GM12874 (cell line): ENCODE measurements around the gene ZEB2.

ENCODE experiments used
- TF ChIP-seq, protein P1 (sequence below): IDR thresholded peaks from 2 replicates; pipeline ENCODE4 v1.5.1; 2011; ENCODE audit warnings: low read depth, mild to moderate bottlenecking, control low read depth, low read length, moderate library complexity; ENCODE audit not compliant: insufficient read depth

The ZEB2 gene

DNA sequence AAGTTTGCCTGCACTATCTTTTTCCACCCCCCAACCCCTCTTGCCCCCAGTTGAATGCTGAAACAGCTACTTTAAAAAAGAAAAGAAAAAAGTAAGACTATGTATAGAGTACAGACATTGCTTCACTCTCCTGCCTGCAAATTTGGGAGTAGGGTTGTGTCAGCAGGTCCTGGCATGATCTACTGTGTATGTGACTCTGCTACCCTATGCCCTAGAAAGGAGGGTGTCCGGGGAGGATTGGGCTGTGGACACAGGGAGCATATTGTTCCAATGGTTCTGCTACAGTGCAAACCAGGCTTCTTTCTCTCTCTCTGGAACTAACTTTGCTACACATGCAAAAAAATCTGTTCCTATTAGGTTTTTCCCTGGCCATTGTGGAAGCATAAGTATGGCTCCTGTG lies 9.9 kb upstream of the ZEB2 start:
- TF ChIP-seq, protein P1, sequence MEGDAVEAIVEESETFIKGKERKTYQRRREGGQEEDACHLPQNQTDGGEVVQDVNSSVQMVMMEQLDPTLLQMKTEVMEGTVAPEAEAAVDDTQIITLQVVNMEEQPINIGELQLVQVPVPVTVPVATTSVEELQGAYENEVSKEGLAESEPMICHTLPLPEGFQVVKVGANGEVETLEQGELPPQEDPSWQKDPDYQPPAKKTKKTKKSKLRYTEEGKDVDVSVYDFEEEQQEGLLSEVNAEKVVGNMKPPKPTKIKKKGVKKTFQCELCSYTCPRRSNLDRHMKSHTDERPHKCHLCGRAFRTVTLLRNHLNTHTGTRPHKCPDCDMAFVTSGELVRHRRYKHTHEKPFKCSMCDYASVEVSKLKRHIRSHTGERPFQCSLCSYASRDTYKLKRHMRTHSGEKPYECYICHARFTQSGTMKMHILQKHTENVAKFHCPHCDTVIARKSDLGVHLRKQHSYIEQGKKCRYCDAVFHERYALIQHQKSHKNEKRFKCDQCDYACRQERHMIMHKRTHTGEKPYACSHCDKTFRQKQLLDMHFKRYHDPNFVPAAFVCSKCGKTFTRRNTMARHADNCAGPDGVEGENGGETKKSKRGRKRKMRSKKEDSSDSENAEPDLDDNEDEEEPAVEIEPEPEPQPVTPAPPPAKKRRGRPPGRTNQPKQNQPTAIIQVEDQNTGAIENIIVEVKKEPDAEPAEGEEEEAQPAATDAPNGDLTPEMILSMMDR: no peak

DNA sequence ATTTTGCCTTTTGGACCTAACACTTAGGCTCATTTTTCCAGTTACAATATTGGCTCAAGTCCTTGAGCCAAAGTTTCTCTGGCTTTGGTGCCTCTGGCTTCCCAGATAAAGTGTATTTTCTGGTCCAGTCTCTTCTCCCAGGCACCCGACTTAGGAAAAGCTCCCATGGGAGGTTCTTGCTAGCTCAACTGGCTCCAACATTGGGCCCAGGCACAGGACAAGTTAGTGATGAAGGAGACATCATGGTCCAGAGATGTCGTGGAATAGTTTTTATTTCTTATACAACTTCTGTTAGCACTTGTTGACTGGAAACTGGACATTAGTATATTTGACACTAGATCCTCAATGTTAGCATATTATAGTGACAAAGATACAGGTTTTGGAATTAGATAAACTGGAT lies 8.2 kb upstream of the ZEB2 start:
- TF ChIP-seq, protein P1: no peak

DNA sequence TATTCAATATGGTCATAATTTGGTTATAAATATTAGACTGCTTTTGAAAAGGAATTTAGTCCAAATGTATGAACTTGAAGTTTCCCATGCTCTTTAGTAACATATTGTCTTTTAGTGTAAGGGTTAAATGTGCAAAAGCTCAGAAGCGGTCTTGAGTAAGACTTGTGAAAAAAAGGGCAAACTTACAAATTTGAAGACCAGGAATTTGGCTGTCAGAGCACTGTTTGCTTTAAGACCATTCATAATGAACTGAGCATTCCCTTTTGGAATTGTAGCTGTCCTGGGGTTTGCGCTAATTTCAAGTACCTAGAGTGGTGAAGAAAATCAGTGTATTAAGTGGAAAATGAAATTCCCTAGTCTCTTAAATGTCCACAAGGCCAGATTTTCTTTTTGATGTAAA lies 6.9 kb upstream of the ZEB2 start:
- TF ChIP-seq, protein P1: no peak

DNA sequence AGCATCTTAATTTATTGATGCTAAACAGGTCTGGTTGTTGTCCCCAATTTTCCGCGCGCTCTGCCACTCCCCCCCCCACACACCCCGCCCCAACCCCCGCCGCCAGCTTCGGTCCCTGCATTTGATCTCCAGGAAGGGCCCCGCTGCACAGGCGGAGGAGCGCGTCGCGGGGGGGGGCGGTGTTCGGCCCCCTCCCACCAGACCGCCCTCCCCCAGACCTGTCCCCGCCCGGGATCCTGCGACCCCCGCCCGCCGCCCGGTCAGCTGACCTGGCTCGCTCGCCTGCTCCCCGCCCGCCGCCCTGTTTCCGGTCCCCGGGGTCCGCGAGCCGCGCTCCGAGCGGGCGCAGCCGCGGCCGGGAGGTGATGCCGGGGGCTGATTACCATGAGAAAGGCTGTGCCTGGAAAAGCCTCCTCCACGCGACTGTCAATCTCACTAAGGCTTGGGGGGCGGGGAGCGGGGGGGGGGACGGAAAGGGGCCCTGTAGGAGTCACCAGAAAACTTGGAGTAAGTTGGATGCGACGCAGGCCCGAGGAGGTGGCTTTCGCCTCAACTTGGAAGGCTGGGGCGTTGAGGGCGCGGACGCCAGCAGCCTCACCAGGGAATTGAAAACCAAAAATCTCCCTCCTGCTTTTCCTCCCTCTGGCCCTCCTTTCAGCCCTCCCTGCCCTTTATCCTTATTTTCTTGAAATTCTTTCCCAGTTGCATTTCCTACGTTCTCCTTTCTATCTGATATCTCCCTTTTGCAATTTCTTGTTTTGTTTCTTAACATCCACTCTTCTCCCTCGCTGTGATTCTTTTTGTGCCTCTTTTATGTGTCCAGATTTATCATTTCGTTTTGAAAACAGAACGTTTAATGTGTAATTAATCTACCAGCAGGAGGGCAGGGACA lies 4.4 kb upstream of the ZEB2 start:
- TF ChIP-seq, protein P1: no peak

DNA sequence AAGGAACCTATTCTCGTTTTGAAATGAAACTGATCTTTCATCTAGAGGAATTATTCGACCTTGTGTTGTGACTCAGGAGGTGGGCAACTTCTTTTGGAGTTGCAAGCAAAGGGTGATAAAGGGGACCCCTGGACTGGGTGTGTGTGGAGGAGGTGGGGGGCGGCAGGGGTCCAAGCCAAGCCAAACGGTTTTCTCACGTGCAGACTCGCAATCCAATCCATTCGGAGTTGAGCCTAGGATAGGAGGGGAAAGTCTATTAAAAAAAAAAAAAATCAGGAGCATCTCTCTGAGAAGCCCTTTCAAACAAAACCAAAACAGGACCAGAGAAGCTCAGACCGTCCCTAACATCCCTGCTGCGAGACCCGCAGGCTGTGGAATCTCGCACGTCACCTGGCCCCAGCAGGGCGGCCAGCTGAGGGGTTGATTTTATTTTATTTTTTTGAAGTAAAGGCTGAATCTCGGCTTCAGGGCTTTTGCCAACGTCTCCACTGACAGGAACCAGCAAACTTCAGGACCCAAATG lies 3.7 kb upstream of the ZEB2 start:
- TF ChIP-seq, protein P1: no peak

DNA sequence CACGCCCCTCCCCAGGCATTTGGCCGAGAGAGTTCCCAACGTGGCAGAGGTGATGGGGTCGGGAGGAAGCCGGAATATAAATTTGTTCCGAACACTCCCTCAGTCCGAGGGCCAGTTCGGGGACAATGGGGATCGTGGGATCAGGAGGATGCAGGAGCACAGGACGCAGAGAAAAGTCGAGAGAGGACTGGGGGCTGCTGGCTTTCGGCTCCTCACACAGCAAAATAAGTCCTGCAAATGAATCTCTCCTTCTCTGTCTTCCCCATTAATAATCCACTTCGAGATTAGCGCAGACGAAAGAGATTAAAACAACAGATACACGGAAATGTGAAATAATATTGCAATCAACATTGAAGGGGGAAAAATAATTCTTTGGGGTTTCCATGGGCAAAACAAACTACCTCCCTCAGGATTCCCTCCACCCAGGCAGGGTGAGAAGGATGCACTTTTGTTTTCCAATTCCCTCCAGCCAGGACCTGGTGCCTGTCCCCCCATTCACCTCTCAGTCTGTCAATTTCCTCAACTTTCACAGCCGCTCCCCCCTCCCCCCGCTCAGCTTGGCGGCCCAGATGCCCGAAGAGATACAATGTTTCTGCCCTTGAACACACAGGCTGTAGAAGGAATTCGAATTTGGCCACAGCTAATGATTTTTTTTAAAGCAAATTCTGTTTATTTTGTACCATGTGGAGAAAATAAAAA lies 3.1 kb upstream of the ZEB2 start:
- TF ChIP-seq, protein P1: no peak

DNA sequence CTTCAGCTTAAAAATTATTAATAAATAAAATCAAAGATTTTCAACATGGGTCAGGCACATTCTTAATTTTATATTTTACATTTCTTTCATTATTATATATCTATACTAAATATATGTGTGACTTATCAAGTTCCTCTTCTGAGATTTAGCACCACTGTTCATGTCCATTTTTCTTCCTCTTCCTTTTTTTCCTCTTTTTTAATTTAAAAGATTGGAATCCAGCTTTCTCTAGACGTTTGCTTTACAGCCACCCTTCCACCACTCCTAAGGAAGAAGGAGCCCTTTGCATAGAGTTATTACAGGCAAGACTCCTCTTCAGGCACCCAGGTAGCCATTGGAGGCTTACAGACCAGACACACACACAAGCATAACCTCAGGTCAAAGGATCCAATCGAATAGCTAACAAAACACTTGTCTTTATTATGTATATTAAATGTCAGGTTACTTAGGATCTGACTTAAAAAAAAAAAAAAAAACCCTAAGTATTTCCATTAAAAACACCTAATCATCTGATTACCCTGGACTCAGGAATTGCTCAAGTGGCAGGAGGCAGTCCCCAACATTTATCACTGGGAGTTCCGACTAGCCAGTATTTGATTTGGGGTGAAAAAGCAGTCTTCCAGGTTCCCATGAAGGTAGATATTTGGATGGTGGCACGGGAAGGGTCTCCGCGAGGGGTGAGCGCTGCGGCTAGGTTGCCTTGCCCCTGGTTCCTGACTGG lies 2.4 kb upstream of the ZEB2 start:
- TF ChIP-seq, protein P1: no peak
